Fibroblast of the conjunctiva (primary cell): ENCODE measurements around the gene METTL21A.
A peak's percentile ranks its signal among the peaks of the same experiment; 100 is the strongest.
"Not testable (repeated sequence)": the region's sequence is repeated elsewhere in the genome, so short reads cannot be mapped to it uniquely, and the experiment has no call there.

Experiments
- DNase-seq: peaks from one replicate; pipeline ENCODE4 v3.0.0-alpha.2; 2010; ENCODE audit warnings: low read depth

The METTL21A gene

DNA sequence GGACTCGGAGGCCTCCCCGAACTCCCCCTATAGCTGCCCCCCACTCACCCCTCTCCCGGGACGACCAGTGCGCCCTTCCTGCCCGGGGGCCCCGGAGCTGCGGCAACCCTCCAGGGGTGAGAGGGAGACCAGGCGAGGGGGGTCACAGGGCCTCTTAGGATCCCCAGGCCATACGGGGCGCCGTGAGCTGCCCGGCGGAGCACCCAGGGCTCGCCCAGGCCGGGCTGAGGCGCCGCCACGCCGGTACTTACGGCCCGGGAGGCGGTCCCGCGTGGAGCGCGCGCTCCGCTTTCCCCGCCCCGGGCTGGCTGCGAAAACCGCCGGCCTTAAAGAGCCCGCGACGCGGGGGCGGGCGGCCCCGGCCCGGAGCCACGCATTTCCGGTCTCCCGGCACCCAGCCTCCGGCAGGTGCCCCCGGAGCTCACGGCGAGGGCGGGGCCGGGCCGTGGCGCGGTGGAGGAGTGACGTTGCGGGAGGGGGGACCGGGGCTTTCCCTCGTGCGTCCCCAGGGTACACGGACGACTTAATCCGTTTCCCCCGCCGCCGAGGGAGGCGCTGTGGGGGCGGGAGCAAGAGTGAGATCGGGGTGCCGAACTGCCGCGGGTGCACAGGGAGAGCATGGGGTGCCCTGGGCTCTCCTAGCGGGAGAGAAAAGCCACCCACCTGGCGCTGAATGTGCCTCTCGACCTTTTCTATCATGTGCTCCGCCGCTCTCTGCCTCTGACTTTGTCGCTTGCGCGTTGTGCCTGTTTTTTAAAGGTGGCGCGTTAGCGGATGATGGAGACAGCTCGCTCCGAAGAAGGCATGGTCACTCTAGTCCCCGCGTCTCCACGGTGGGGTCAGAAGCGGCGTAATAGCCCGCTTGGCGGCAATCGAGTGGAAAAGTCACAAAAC, at the start of gene METTL21A:
METTL21A (minus strand) TSS at position 381 of the 894 bp plus-strand sequence. CDS start 1,019 bp downstream, outside the sequence.
- DNase-seq: peak; percentile 70

DNA sequence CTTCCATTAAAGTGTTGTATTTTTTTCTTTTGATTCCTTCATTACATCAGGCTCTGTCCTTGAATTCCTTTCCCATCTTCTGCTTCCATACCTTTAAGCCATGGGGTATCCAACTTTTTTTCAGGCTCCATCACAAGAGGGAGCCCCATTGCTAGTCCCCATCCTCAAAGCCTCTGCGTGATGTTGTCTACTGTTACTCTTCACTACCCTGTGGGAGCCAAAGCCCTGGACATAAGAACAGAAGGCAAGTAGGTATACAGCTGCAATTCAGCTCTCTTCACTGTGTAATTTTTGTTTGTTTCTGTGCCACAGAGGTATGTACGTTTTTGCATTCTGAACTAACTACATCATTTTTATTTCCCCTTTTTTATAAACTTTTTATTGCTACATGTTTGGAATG, 49.6 kb upstream of the METTL21A start:
- no peak for DNase-seq

DNA sequence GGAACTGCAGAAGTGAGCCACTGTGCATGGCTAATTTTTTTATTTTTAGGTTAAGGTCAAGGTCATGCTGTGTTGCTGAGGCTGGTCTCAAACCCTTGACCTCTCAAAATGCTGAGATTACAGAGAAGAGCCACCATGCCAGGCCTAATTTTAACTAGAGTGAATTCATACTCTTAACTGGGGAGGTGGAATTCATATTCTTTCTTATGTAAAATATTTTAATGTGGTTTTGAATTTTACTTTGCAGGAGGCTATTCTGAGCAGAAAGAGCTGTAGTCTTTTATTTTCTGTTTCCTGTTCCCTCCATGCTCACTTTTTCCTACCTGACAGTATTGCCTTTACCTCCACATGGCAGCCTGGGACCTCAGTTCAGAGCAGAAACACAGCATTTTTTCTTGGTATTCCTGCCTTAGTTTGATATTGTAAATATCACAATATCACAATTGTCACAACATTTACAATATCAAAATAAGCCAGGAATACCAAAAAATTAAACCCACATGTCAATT, 49.1 kb upstream of the METTL21A start:
- no peak for DNase-seq

DNA sequence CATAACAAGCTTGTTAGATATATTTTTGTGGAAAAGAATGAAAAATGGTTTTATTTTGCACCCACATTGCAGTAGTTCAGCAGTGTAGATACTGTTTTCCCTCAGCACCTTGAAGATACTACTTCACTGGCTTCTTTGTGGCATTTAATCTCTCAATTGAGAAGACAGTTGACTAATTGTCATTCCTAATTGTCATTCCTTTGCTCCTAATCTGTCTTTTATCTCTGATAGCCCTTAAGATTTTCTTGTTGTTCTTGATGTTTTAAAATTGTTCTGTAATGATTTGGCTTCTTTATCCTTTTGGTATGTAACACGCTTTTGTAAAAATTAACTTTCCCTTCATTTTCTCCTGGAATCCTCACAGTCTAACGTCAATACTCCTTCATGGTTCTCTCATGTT, 48.2 kb upstream of the METTL21A start:
- DNase-seq: no peak

DNA sequence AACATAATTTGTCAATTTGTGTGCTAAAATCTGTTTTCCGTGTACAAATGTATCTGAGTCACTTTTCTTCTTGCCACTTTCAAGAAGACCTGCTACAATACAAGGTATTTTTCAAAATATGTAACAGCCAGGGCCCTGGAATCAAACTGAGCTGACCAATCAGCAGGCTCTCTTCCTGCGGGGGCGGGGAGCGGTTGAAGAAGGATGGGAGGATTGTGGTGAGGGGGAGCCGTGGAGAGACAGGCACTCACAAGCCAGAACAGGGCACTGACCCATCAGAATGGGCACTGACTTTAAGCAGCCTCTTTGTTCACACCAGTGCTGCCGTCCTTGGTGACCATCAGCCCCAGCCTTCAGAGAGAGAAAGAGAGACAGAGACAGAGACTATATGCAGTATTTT, 45.7 kb upstream of the METTL21A start:
- no peak for DNase-seq

DNA sequence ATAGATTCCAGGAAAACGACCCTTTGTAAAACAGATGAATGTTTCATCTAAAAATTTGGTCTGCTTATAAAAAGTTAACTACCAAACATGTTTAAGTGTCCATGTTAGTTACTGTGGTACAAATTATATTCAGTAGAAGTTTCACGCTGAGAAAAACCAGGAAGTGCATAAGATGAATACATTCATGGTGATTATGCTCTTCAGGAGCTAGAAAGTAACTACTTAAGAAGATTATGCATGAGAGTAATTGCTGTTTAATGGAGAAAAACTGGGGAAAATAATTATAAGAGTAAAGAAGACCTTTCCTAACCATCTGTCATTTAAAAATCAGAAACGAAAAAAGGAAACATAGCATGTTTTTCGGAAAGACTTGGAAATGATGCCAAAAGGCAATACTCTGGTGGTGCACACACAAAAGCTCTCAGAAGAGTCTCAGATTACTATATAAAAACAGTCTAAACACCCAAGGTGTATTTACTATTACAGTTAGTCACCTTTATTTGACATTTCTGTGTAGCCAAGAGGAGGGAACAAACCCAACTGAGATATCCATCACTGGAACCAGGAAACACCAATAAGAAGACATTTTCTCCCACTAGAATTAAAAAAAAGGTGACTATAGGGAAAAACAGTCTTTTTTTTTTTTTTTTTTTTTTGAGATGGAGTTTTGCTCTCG, 38.8 kb upstream of the METTL21A start:
- no peak for DNase-seq

DNA sequence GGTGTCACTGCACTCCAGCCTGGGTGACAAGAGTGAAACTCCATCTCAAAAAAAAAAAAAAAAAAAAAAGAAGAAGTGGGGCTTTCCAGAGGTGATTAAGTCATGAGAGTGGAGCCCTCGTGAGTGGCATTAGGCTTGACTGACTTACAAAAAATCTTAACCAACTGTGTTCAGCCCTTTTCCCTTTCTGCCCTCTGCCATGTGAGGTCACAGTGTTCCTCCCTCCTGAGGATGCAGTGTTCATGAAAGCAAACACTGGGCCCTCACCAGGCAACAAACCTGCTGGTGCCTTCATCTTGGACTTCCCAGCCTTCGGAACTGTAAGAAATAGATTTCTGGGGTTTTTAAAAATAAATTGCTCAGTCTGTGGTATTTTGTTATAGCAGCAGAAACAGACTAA, 37.0 kb upstream of the METTL21A start:
- DNase-seq: no peak

DNA sequence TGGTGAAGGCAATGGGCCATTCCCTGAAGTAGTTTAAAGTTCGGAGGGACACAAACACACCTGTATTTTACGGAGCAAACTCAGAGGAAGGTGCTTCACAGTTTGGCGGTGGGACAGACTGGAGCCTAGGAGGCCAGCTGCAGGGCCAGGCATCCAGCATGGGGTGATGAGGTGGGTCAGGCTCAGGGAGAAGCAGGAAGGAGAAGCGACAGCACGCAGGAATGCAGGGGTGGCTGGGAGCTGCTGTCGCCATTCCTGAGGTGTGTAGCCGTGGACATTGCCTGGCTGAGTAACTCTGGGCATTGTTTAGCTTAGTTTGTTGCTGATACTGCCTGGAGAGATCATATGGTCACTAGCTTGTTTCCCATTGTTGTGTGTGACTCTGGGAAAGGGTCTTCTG, 35.8 kb upstream of the METTL21A start:
- no peak for DNase-seq

DNA sequence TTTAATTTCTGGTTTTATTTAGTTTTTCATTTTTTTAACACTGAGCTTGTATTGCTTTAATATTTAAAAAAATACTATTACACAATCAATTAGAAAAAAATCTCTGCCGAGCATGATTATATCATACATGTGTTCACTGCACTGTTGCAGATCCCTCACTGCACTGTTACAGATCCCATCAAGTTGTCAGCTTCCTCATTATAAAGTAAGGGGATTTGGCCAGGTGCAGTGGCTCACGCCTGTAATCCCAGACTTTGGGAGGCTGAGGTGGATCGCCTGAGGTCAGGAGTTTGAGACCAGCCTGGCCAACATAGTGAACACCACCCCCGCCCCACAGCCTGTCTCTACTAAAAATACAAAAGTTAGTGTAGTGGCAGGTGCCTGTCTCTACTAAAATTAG, 33.0 kb upstream of the METTL21A start:
- DNase-seq: no peak

DNA sequence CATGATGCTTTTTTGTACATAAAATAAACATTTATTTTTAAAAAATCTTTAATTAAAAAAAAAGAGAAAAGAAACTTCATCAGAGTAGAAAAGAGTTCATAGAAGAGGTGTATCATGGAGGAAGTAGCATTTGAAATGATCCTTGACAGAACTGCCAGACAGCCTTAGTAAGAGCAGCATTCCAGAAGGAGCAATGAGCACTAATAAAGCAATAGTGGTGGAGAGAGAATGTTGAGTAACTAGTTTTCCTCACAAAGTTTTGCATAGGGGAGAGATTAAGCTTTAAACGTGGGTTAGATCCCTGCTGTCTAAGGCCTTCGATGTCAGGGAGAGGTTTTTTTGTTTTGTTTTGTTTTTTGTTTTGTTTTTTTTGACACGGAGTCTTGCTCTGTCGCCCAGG, 29.8 kb upstream of the METTL21A start:
- DNase-seq: no peak

DNA sequence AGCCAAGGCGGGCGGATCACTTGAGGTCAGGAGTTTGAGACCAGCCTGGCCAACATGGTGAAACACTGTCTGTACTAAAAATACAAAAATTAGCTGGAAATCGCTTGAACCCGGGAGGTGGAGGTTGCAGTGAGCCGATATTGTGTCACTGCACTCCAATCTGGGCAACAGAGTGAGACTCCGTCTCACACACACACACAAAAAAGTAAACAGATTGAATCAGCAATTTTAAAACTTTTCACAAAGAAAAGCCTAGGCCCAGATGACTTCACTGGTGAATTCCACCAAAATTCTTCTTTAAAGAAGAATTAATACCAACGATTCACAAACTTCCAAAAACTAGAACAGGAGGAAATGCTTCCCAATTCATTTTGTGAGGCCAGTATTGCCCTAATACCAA, 21.4 kb upstream of the METTL21A start:
- DNase-seq: not testable (repeated sequence)

DNA sequence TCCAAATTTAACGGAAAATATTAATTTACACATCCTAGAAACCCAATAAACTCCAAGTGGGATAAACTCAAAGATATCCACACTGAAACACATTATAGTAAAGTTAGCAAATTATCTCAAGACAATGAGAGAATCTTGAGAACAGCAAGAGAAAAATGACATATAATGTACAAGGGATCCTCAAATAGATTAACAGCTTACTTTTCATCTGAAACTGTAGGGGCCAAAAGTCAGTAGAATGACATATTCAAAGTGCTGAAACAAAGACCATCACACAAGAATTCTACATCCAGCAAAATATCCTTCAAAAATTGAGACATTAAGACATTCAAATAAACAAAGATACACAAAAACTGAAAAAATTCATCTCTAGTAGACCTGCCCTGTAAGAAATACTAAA, 18.7 kb upstream of the METTL21A start:
- DNase-seq: no peak

DNA sequence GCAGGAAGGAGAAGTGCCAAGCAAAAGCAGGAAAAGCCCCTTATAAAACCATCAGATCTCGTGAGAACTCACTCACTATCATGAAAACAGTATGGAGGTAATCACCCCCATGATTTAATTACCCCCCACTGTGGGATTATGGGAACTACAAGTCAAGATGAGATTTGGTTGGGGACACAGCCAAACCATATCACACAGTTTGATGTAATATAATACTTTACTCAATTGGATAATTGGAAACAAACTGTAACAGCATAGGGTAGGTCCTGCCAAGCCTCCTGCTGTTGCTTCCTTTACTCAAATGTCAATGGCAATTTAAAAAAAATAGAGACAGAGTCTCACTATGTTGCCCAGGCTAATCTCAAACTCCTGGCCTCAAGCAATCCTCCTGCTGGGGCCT, 15.5 kb upstream of the METTL21A start:
- no peak for DNase-seq

DNA sequence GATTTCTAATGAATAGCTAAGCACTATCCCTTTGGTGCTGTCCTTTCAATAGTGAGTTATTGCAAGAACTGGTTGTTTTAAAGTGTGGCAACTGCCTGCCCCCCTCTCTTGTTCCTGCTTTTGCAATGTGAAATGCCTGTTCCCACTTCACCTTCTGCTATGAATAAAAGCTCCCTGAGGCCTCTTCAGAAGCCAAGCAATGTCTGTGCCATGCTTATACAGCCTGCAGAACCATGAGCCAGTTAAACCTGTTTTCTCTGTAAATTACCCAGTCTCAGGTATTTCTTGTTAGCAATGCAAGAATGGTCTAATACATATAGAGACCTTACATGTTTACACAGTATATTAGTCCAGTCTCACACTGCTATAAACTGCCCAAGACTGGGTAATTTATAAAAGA, 15.0 kb upstream of the METTL21A start:
- no peak for DNase-seq

DNA sequence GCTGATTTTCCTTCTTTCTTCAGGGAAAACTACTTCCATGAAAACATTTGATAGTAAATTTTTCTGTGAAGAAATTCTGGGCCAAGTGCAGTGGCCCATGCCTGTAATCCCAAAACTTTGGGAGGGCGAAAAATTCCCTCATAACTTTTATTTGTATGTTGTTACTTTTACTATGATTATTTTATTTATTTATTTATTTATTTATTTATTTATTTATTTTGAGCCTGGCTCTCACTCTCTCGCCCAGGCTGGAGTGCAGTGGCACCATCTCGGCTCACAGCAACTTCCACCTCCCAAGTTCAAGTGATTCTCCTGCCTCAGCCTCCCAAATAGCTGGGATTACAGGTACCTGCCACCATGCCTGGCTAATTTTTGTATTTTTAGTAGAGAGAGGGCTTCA, 14.1 kb upstream of the METTL21A start:
- not testable (repeated sequence) for DNase-seq

DNA sequence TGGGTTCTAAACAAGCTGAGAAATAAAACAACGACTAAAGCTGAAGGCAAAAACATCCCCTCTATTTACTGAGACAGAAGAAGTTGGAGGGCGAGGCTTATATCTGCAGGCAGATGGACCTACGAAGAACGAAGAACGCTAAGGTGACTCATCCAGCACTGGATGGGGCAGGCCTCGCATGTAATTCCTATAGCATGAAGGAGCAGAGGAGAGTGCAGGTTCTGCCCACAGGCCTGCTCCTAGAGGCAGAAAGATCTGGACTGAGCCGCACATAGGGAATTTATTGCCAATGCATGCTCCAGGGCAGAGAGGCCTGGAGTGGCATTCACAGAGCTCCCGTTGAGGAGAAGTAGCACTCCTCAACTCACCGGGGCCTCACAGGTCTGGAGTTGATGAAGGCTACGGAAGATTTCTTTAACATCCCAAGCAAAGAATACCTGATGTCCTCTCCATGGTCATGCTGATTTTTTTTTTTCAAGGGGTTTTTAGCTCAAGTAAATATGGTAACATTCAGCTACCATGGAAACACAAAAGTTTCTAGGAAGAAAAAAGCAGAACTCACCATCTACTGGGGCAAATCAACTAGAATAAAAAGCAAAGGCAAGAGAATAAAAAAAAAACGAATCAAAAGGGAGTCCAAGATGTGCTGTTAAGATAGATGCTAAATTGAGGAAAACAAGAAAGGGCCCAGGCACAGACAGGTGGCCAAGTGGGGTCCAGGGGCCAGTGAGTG, 10.4 kb upstream of the METTL21A start:
- no peak for DNase-seq

DNA sequence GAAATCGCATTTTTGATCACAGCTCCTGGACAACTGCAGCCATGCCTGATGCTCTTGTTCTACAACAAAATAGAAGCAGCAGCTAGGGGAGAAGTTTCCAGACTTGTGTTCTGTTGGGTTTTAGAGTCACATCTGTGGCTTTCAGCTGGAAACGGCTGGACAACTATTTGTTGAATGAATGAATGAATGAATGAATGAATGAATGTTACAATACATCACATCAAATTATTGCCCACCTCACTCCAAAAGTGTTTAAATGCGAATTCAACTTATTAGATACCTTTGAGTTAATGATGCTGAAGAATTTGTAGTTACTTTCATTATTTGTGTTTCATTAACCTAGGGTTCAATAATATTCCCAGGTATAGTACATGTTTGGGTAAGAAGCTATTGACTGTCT, 8.5 kb upstream of the METTL21A start:
- DNase-seq: no peak

DNA sequence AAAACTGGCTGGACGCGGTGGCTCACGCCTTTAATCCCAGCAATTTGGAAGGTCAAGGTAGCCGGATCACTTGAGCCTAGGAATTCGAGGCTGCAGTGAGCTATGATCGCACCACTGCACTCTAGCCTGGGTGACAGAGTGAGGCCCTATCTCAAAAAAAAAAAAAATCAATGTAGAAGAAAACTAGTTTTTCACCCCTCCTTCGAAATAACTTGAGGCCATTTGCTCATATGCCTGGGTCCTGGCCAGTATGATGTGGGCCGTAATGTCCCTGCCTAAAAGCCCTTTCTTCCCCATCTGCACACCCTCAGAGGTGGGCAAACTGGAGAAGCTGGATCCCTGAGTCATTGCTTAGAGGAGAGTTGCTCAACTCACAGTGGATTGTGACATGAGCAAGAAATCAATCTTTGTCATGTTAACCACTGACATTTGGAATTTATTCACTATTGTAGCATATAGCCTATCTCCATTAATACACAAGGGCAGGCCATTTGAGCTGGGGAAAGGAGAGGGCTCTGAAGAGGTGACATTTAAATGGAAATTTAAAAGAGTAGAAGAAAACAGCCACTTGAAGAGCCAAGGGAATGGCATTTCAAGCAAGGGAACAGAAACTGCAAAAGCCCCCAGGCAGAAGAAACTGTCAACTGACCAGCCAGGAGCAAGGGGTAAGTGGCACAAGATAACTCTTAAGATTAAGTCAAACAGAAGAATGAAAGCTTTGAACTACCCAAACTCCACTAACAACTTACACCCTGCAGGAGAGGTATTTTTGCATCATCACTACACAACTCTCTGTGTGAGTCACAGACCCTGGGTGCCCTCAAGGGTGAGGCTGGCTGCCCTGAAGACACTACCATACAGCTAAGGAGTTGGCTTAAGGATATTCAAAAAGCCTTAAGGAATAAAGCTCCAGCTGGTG, 7.6 kb upstream of the METTL21A start:
- no peak for DNase-seq

DNA sequence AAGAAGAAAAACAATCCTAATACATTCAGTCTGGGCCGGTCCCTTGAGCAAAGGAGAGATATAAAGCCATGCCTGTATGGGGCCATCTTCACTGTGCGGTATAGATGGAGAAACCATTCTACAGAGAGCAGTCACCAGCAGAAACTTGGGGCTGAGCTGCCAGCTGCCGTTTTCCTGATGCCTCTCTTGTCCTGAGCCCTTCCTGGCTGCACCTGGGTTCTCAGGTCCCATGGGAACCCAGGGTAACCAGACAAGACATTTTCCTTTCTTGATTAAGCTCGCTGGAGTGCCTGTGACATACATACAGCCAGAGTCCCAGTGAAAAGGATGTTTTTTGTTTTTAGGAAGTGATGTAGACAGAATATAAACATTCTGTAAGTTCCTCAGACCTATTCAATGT, 5.3 kb upstream of the METTL21A start:
- DNase-seq: no peak

DNA sequence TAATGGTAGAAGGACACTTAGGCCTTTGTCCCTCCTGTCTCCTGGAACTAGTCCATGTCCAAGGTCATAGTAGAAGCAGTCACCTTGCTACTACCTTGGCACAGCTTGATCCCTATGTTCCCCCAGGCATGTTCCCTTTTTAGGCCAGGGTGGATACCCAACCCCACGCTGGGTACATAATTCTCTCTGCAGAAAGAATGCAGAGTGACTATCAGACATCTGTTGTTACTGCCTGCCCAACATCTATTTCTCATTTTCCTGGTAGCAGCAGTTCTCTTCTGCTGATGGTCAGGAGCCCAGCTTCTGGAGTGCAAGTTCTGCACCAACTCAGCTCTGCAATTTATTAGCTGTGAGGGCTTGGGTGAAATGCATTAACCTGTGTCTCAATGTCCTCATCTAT, 4.4 kb upstream of the METTL21A start:
- no peak for DNase-seq

DNA sequence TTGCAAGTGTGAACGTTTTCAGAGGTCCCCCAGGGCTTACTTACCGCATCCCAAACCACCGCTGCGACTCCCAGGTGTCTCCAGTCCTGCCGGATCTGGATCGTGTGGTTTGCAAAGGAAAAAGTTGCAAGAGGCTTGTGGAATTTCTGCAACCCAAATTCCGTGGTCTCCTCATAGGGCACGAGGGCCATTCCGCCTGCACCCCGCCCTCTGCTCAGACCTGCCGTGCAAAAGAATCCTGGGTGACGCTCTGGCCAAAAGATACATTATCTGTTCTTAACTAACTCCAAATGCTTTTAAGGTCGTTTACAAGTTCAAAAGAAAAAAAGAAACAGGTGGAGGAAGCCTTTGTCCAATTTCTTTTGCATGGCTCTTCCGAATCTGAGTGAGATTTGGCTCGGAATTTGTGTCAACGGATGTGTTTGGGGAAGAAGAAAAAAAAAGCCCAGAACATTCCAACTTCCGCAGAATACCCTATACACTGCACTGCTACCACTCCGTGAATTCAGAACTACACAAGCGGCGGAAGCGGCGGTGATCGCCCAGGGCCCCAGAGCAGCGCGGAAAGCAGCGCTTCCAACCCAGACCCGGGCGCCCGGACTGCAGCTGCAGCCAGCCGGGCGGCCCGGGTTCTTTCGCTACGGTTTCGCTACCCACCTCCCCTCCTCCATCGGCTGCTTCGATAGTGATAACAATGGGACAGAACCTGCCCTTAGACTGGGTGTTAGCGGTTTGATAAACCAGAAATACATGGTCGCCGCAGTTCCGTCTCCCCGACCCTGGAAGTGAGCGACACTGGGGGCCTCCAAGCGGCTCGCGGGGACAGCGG, 795 bp downstream of the METTL21A start:
- peak; percentile 22 for DNase-seq
